ENCODE measurements around the gene LHX1.

- TF ChIP-seq CTCF (conservative IDR thresholded peaks at IDR 0.05 in 1 of 2, IDR thresholded peaks at IDR 0.05 in 1 of 2; ENCODE audit: extremely low read depth in 1 of 2, insufficient read depth in 1 of 2, low read depth in 1 of 2, low read length in 2 of 2) (no peak), EZH2 (IDR thresholded peaks at IDR 0.05; ENCODE audit: borderline replicate concordance, low read length) (peak; percentile 96)
Observed at GRCh38 chr17:36935671-36936454, 1.4 kb upstream of the LHX1 start.
